Glutamatergic neuron (in vitro differentiated cells): ENCODE measurements around the gene PAPOLG. TPM values are rescaled to one million over a fixed set of nuclear protein-coding genes. Genes with fewer than 3 reads are reported as not detected.
"Not testable (repeated sequence)": the region's sequence is repeated elsewhere in the genome, so short reads cannot be mapped to it uniquely, and the experiment has no call there.

Experiments
- DNase-seq: peaks from one replicate; pipeline ENCODE4 v3.0.0; 2022
- H3K27ac Mint-ChIP-seq: one replicate; pipeline ENCODE4 v1.8.0; 2020; ENCODE audit warnings: mild to moderate bottlenecking, mixed read lengths, inconsistent platforms; ENCODE audit not compliant: unreplicated experiment
- H3K27me3 Mint-ChIP-seq: one replicate; pipeline ENCODE4 v1.8.0; 2020; ENCODE audit warnings: mild to moderate bottlenecking, moderate library complexity, mixed read lengths, inconsistent platforms; ENCODE audit not compliant: unreplicated experiment
- H3K36me3 Mint-ChIP-seq: one replicate; pipeline ENCODE4 v1.8.0; 2020; ENCODE audit warnings: mild to moderate bottlenecking, mixed read lengths, inconsistent platforms; ENCODE audit not compliant: unreplicated experiment
- H3K4me1 Mint-ChIP-seq: one replicate; pipeline ENCODE4 v1.8.0; 2020; ENCODE audit warnings: mild to moderate bottlenecking, low read depth, mixed read lengths, inconsistent platforms; ENCODE audit not compliant: unreplicated experiment
- H3K4me3 Mint-ChIP-seq: one replicate; pipeline ENCODE4 v1.8.0; 2020; ENCODE audit warnings: mild to moderate bottlenecking, mixed read lengths, inconsistent platforms; ENCODE audit not compliant: unreplicated experiment
- H3K9me3 Mint-ChIP-seq: one replicate; pipeline ENCODE4 v1.8.0; 2020; ENCODE audit warnings: mild to moderate bottlenecking, moderate library complexity, mixed read lengths, inconsistent platforms; ENCODE audit not compliant: unreplicated experiment
- total RNA-seq: library from RNA; stranded (reverse); fragmentation: NEBNext Ultra II Directional; extraction: Animal tissue kit (Norgen Biotek cat#: 25700); gene quantifications from one replicate; pipeline ENCODE4 v1.2.1, GENCODE V29; 2021; ENCODE audit not compliant: unreplicated experiment
- TF ChIP-seq, protein P1 (sequence below): fragments of 200-600 bp; sonication (generic); IDR thresholded peaks from one replicate; pipeline ENCODE4 v1.5.0; 2021; ENCODE audit not compliant: partially characterized antibody, unreplicated experiment

PAPOLG gene
- total RNA-seq, 1 donor from 2014 or later = 22.7 TPM

DNA sequence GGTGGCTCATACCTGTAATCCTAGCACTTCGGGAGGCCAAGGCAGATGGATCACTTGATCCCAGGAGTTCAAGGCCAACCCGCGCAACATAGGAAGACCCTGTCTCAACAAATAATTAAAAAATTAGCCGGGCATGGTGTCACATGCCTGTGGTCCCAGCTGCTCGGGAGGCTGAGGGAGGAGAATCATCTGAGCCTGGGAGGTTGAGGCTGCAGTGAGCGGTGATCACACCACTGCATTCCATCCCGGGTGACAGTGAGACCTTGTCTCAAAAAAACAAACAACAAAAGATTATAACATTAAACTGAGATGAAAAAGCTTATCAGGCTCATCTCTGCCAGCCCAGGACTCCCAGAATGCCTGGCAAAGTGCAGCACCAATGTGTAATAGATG lies 50.5 kb downstream of the PAPOLG start:
- TF ChIP-seq, protein P1, sequence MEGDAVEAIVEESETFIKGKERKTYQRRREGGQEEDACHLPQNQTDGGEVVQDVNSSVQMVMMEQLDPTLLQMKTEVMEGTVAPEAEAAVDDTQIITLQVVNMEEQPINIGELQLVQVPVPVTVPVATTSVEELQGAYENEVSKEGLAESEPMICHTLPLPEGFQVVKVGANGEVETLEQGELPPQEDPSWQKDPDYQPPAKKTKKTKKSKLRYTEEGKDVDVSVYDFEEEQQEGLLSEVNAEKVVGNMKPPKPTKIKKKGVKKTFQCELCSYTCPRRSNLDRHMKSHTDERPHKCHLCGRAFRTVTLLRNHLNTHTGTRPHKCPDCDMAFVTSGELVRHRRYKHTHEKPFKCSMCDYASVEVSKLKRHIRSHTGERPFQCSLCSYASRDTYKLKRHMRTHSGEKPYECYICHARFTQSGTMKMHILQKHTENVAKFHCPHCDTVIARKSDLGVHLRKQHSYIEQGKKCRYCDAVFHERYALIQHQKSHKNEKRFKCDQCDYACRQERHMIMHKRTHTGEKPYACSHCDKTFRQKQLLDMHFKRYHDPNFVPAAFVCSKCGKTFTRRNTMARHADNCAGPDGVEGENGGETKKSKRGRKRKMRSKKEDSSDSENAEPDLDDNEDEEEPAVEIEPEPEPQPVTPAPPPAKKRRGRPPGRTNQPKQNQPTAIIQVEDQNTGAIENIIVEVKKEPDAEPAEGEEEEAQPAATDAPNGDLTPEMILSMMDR = no peak
- H3K27me3 Mint-ChIP-seq = peaks cover 10% of the 10 kb centered on the region
- H3K4me1 Mint-ChIP-seq = no peaks in the 10 kb centered on the region
- no peaks in the 10 kb centered on the region for H3K36me3 Mint-ChIP-seq
- no peak overlapping the region for H3K27ac Mint-ChIP-seq
- peaks cover 2% of the 10 kb centered on the region for H3K9me3 Mint-ChIP-seq
- H3K4me3 Mint-ChIP-seq = no peak overlapping the region
- no peak for DNase-seq

DNA sequence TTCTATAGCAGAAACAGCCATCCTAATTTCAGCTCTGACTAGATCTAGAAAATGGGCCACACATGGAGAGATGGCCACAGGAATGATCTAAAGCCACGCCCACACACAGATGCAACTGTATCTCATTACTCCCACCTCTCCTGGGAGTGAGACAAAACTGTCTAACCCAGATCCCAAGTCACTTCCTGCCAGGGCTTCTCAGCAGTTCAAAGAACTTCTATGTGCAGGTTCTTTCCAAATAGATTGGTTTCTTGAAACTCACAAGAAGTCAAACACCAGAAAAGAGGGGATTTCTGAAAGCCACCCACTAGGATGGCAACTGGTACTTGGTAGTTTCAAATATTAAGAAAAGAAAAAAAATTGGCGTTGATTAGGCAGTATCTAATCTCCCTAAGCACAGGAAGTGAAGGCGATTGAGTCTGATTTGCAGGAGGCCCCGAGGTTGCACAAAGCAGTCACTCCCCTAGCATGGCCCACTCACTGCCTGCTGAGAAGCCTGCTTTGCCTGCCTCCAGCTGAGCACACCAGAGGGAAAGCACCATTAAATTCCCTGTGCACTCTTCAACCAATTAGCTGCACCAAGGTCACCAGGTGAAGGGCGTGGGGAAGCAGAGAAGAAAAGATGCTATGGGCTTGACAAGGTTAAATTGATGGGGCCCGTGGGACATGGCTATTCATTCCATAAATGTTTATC lies 51.1 kb downstream of the PAPOLG start:
- TF ChIP-seq, protein P1 = no peak
- H3K27me3 Mint-ChIP-seq = peaks cover 10% of the 10 kb centered on the region
- no peak overlapping the region for H3K27ac Mint-ChIP-seq
- no peak overlapping the region for H3K4me3 Mint-ChIP-seq
- H3K9me3 Mint-ChIP-seq = peaks cover 2% of the 10 kb centered on the region
- H3K36me3 Mint-ChIP-seq = no peaks in the 10 kb centered on the region
- no peak for DNase-seq
- H3K4me1 Mint-ChIP-seq = no peaks in the 10 kb centered on the region

DNA sequence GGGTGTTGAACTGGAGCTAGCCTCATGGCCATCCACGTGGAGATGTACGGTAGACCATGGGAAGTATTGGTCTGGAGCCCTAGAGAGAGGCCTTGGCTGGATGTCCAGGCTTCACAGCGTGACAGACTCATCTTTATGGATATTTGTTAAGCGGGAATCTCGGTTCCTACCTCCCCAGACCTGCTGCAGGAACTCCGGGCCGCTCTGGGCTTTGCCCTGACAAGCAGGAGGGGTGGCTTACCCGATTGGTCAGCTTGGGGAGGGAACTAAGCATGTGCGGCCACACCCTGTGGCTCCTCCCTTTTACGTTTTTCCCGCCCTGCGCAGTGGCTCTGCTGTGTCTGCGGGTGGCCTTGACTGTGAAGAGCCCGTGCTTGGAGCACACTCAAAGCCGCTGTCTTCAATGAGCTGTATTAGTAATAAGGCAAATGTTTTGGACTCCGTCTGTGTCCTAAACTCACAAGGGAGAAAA lies 52.3 kb downstream of the PAPOLG start:
- H3K27ac Mint-ChIP-seq = no peak overlapping the region

DNA sequence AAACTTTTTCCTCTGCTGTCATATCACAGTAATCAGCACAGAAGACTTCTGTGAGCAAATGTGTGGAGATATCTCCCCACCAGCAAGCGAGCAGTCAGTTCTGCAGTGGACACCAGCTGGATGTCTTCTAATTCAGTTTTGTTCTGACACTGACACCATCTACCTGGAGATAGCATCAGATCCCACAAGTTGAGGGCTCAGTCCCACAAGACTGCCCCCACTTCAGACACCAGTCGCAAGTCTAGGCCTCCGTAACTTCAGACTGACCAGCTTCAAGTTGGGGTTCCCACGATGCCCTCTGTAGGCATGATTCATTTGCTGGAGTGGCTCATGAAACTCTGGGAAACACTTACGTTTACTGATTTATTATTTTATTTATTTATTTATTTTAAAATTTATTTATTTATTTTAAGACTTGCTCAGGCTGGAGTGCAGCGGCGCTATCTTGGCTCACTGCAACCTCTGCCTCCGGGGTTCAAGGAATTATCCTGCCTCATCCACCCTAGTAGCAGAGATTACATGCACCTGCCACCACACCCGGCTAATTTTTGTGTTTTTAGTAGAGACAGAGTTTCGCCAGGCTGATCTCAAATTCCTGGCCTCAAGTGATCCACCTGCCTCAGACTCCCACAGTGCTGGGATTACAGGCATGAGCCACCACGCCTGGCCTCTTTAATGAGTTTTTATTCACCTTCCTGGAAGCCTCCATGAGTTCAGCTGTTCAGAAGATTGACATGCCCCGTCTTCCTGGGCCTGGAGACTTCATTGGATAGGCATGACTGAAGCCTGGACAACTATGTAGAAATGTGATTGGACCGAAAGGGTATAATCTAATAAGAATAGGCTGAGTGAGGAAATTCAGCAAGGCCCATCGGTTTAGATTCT lies 55.7 kb downstream of the PAPOLG start:
- no peak overlapping the region for H3K4me3 Mint-ChIP-seq
- peaks cover 5% of the 10 kb centered on the region for H3K36me3 Mint-ChIP-seq
- H3K9me3 Mint-ChIP-seq = peaks cover 2% of the 10 kb centered on the region
- H3K27ac Mint-ChIP-seq = no peak overlapping the region
- no peaks in the 10 kb centered on the region for H3K4me1 Mint-ChIP-seq
- TF ChIP-seq, protein P1 = no peak
- H3K27me3 Mint-ChIP-seq = peaks cover 10% of the 10 kb centered on the region
- DNase-seq = no peak

More for the DNA sequence above, 52.3 kb downstream of the PAPOLG start:
- DNase-seq = no peak
- Mint-ChIP-seq H3K4me3 (no peak overlapping the region), H3K36me3 (peaks cover under 1% of the 10 kb centered on the region), H3K27me3 (peaks cover 10% of the 10 kb centered on the region), H3K9me3 (peaks cover 2% of the 10 kb centered on the region), H3K4me1 (no peaks in the 10 kb centered on the region)
- TF ChIP-seq, protein P1 = no peak

DNA sequence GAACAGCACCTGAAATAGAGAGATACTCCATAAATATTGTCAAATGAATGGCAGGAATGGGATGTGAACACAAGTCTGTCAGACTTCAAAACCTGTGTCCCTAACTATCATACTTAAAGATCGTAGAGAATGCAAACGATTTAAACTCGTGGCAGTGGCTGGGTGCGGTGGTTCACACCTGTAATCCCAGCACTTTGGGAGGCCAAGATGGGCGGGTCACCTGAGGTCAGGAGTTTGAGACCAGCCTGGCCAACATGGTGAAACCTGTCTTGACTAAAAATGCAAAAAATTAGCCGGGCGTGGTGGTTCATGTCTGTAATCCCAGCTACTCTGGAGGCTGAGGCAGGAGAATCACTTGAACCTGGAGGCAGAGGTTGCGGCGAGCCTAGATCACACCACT lies 61.1 kb downstream of the PAPOLG start:
- not testable (repeated sequence) for H3K27ac Mint-ChIP-seq, H3K4me3 Mint-ChIP-seq, H3K27me3 Mint-ChIP-seq, H3K9me3 Mint-ChIP-seq, H3K36me3 Mint-ChIP-seq, H3K4me1 Mint-ChIP-seq, DNase-seq
